Measurements from ENCODE around the gene PDCL3.

The PDCL3 gene

GRCh38 chr2:100560216-100560830, 2.5 kb upstream of the PDCL3 start:
- no peak for TF ChIP-seq EZH2phosphoT487 (IDR thresholded peaks at IDR 0.05; ENCODE audit: borderline replicate concordance, low read length)
- TF ChIP-seq, protein P1, sequence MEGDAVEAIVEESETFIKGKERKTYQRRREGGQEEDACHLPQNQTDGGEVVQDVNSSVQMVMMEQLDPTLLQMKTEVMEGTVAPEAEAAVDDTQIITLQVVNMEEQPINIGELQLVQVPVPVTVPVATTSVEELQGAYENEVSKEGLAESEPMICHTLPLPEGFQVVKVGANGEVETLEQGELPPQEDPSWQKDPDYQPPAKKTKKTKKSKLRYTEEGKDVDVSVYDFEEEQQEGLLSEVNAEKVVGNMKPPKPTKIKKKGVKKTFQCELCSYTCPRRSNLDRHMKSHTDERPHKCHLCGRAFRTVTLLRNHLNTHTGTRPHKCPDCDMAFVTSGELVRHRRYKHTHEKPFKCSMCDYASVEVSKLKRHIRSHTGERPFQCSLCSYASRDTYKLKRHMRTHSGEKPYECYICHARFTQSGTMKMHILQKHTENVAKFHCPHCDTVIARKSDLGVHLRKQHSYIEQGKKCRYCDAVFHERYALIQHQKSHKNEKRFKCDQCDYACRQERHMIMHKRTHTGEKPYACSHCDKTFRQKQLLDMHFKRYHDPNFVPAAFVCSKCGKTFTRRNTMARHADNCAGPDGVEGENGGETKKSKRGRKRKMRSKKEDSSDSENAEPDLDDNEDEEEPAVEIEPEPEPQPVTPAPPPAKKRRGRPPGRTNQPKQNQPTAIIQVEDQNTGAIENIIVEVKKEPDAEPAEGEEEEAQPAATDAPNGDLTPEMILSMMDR (IDR thresholded peaks at IDR 0.05; ENCODE audit: low read depth, low read length, poor library complexity, severe bottlenecking) = no peak
- Histone ChIP-seq H3K36me3 (ENCODE audit: control insufficient read depth, low read length) (no peaks in the 10 kb centered on the region), H3K4me1 (ENCODE audit: control insufficient read depth, low read length) (peaks cover 16% of the 10 kb centered on the region), H3K9me2 (replicated peaks; ENCODE audit: control insufficient read depth, low read length) (no peaks in the 10 kb centered on the region), H4K20me1 (ENCODE audit: control insufficient read depth, insufficient read depth, low read depth, low read length) (no peaks in the 10 kb centered on the region), H3K27ac (ENCODE audit: low read depth, low read length) (no peak overlapping the region), H3K4me3 (ENCODE audit: low read length) (no peak overlapping the region), H3F3A (ENCODE audit: control insufficient read depth, insufficient read depth) (no peaks in the 10 kb centered on the region), H3K9me3 (ENCODE audit: control insufficient read depth, insufficient read depth, low read length) (no peaks in the 10 kb centered on the region), H3K27me3 (ENCODE audit: control insufficient read depth, low read length) (no peaks in the 10 kb centered on the region), H3K4me2 (ENCODE audit: low read length) (no peak overlapping the region), H3K79me2 (ENCODE audit: control insufficient read depth, low read length) (peaks cover 7% of the 10 kb centered on the region)

DNA sequence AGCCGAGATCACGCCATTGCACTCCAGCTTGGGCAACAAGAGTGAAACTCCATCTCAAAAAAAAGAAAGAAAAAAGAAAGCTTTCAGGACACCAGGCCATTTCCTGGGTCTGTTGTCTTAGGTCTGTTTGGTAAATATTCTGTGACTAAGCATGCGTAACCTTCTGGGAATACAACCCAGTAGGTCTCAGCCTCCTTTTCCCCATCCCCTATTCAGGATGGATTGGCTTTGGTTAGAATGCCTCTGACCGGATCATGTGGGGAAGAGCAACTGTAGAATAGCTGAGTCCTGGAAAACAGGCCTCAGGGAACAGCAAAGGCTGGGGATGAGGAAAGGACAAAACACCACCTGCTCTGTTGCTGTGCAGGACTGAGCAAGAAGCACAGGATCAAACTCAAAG, 1.6 kb upstream of the PDCL3 start:
- H3K79me2 ChIP-seq (ENCODE audit: control insufficient read depth, low read length) = peaks cover 7% of the 10 kb centered on the region
- no peak overlapping the region for H3K27ac ChIP-seq (ENCODE audit: low read depth, low read length)
- peaks cover 16% of the 10 kb centered on the region for H3K4me1 ChIP-seq (ENCODE audit: control insufficient read depth, low read length)
- H3K4me3 ChIP-seq (ENCODE audit: low read length) = no peak overlapping the region
- no peaks in the 10 kb centered on the region for H3K36me3 ChIP-seq (ENCODE audit: control insufficient read depth, low read length)
- TF ChIP-seq, protein P1 (IDR thresholded peaks at IDR 0.05; ENCODE audit: low read depth, low read length, poor library complexity, severe bottlenecking) = no peak
- TF ChIP-seq EZH2phosphoT487 (IDR thresholded peaks at IDR 0.05; ENCODE audit: borderline replicate concordance, low read length) = no peak
- no peaks in the 10 kb centered on the region for H3K9me3 ChIP-seq (ENCODE audit: control insufficient read depth, insufficient read depth, low read length)
- no peaks in the 10 kb centered on the region for H3K27me3 ChIP-seq (ENCODE audit: control insufficient read depth, low read length)
- no peaks in the 10 kb centered on the region for H3F3A ChIP-seq (ENCODE audit: control insufficient read depth, insufficient read depth)
- no peaks in the 10 kb centered on the region for H3K9me2 ChIP-seq (replicated peaks; ENCODE audit: control insufficient read depth, low read length)
- peak overlapping the region; percentile 59 for H3K4me2 ChIP-seq (ENCODE audit: low read length)
- H4K20me1 ChIP-seq (ENCODE audit: control insufficient read depth, insufficient read depth, low read depth, low read length) = no peaks in the 10 kb centered on the region

- H3K36me3 ChIP-seq (ENCODE audit: control insufficient read depth, low read length) = no peaks in the 10 kb centered on the region
- no peak for TF ChIP-seq EZH2phosphoT487 (IDR thresholded peaks at IDR 0.05; ENCODE audit: borderline replicate concordance, low read length)
- TF ChIP-seq, protein P1 (IDR thresholded peaks at IDR 0.05; ENCODE audit: low read depth, low read length, poor library complexity, severe bottlenecking) = no peak
- peak overlapping the region; percentile 86 for H3K4me3 ChIP-seq (ENCODE audit: low read length)
- H3K9me3 ChIP-seq (ENCODE audit: control insufficient read depth, insufficient read depth, low read length) = no peaks in the 10 kb centered on the region
- peak overlapping the region; percentile 59 for H3K4me2 ChIP-seq (ENCODE audit: low read length)
- peaks cover 7% of the 10 kb centered on the region for H3K79me2 ChIP-seq (ENCODE audit: control insufficient read depth, low read length)
- no peaks in the 10 kb centered on the region for H3K9me2 ChIP-seq (replicated peaks; ENCODE audit: control insufficient read depth, low read length)
- no peaks in the 10 kb centered on the region for H3K27me3 ChIP-seq (ENCODE audit: control insufficient read depth, low read length)
- H3K4me1 ChIP-seq (ENCODE audit: control insufficient read depth, low read length) = peaks cover 16% of the 10 kb centered on the region
- H3F3A ChIP-seq (ENCODE audit: control insufficient read depth, insufficient read depth) = no peaks in the 10 kb centered on the region
- H4K20me1 ChIP-seq (ENCODE audit: control insufficient read depth, insufficient read depth, low read depth, low read length) = no peaks in the 10 kb centered on the region
- H3K27ac ChIP-seq (ENCODE audit: low read depth, low read length) = 0 out of 2 replicates have a peak overlapping the region, but pooled peaks have one; percentile 75
Measured at GRCh38 chr2:100563407-100564247, 834 bp downstream of the PDCL3 start.

Measured in DOHH2 (cell line).